ENCODE results near the gene TNFRSF11A. TPM values are rescaled to one million over a fixed set of nuclear protein-coding genes. Genes with fewer than 3 reads are reported as not detected.

Gene TNFRSF11A
- total RNA-seq, 6 donors from 2014 or later, result 1.7 to 5.9 (median 4.4) TPM

- DNase-seq (no peak), ATAC-seq (ENCODE audit: low FRiP score in 2 of 2) (no peak)
- 87 to 89% methylated on average over 7 of the region's 7 CpGs for WGBS, 2 donors
- Histone ChIP-seq H3K9me3 (no peaks in the 10 kb centered on the region), H3K27me3 (no peaks in the 10 kb centered on the region), H3K36me3 (no peaks in the 10 kb centered on the region), H3K27ac (no peak overlapping the region), H3K4me1 (no peaks in the 10 kb centered on the region), H3K4me3 (no peak overlapping the region)
- TF ChIP-seq, protein P1, sequence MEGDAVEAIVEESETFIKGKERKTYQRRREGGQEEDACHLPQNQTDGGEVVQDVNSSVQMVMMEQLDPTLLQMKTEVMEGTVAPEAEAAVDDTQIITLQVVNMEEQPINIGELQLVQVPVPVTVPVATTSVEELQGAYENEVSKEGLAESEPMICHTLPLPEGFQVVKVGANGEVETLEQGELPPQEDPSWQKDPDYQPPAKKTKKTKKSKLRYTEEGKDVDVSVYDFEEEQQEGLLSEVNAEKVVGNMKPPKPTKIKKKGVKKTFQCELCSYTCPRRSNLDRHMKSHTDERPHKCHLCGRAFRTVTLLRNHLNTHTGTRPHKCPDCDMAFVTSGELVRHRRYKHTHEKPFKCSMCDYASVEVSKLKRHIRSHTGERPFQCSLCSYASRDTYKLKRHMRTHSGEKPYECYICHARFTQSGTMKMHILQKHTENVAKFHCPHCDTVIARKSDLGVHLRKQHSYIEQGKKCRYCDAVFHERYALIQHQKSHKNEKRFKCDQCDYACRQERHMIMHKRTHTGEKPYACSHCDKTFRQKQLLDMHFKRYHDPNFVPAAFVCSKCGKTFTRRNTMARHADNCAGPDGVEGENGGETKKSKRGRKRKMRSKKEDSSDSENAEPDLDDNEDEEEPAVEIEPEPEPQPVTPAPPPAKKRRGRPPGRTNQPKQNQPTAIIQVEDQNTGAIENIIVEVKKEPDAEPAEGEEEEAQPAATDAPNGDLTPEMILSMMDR (IDR thresholded peaks at IDR 0.05), result no peak
- TF ChIP-seq EP300 (IDR thresholded peaks at IDR 0.05) (no peak), POLR2AphosphoS5 (IDR thresholded peaks at IDR 0.05) (no peak), POLR2A (IDR thresholded peaks at IDR 0.05) (no peak)
Observed at GRCh38 chr18:62337336-62337735, 12.2 kb downstream of the TNFRSF11A start.

DNA sequence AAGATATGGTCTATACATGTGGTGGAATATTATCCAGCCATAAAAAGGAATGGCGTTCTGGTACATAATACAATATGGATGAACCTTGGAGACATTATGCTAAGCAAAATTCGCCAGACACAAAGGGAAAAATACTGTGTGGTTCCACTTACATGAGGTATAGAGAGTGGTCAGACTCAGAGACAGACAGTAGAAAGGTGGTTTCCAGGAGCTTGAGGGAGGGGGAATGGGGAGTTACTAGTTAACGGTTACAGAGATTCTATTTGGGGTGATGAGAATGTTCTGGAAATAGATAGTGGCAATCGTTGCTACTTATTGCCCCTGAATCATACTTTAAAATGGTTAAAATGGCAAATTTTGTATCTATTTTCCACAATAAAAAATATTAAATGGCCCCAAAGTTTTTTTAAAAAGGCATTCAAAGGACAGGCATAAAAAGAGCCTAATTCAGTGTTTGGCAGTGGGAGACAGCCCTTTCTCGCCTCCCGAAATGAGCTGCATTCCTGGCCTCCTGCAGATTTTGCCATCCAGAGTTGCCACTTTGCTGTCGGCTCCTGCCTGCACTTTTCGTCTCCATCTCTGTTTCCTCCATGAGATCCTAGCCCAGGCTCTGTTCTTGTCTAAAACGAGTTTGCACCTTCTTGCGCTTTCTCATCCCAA, 13.5 kb downstream of the TNFRSF11A start:
- H3K4me1 ChIP-seq, result no peaks in the 10 kb centered on the region
- TF ChIP-seq, protein P1 (IDR thresholded peaks at IDR 0.05), result no peak
- TF ChIP-seq POLR2AphosphoS5 (IDR thresholded peaks at IDR 0.05) (no peak), POLR2A (IDR thresholded peaks at IDR 0.05) (no peak), EP300 (IDR thresholded peaks at IDR 0.05) (no peak)
- no peak overlapping the region for H3K4me3 ChIP-seq
- no peak for DNase-seq
- ATAC-seq (ENCODE audit: low FRiP score in 2 of 2), result no peak
- 75% methylated on average over 10 of the region's 10 CpGs for WGBS, 2 donors
- no peaks in the 10 kb centered on the region for H3K9me3 ChIP-seq
- H3K36me3 ChIP-seq, result no peaks in the 10 kb centered on the region
- H3K27me3 ChIP-seq, result no peaks in the 10 kb centered on the region
- no peak overlapping the region for H3K27ac ChIP-seq

GRCh38 chr18:62339106-62339988, 14.2 kb downstream of the TNFRSF11A start:
- no peaks in the 10 kb centered on the region for H3K36me3 ChIP-seq
- ATAC-seq (ENCODE audit: low FRiP score in 2 of 2) (peak in 1 of 2 donors; percentile 71), DNase-seq (no peak)
- no peaks in the 10 kb centered on the region for H3K9me3 ChIP-seq
- H3K27ac ChIP-seq, result no peak overlapping the region
- TF ChIP-seq POLR2AphosphoS5 (IDR thresholded peaks at IDR 0.05) (no peak), EP300 (IDR thresholded peaks at IDR 0.05) (no peak), POLR2A (IDR thresholded peaks at IDR 0.05) (no peak)
- TF ChIP-seq, protein P1 (IDR thresholded peaks at IDR 0.05), result no peak
- H3K27me3 ChIP-seq, result no peaks in the 10 kb centered on the region
- H3K4me1 ChIP-seq, result no peaks in the 10 kb centered on the region
- no peak overlapping the region for H3K4me3 ChIP-seq
- 60 to 71% methylated on average over 15 of the region's 15 CpGs for WGBS, 2 donors

- Histone ChIP-seq H3K4me3 (no peak overlapping the region), H3K27ac (no peak overlapping the region), H3K9me3 (no peaks in the 10 kb centered on the region), H3K4me1 (no peaks in the 10 kb centered on the region), H3K36me3 (no peaks in the 10 kb centered on the region), H3K27me3 (no peaks in the 10 kb centered on the region)
- DNase-seq (no peak), ATAC-seq (ENCODE audit: low FRiP score in 2 of 2) (no peak)
- WGBS, 2 donors, result 81 to 86% methylated on average over 9 of the region's 9 CpGs
- TF ChIP-seq, protein P1 (IDR thresholded peaks at IDR 0.05), result no peak
- TF ChIP-seq EP300 (IDR thresholded peaks at IDR 0.05) (no peak), POLR2AphosphoS5 (IDR thresholded peaks at IDR 0.05) (no peak), POLR2A (IDR thresholded peaks at IDR 0.05) (no peak)
Observed at GRCh38 chr18:62340996-62341395, 15.9 kb downstream of the TNFRSF11A start.
